Endodermal cell (in vitro differentiated cells): ENCODE data around the gene ZMYND12. TPM values are rescaled to one million over a fixed set of nuclear protein-coding genes. Genes with fewer than 3 reads are reported as not detected.

Experiments used
- DNase-seq: peaks from one replicate; pipeline ENCODE4 v3.0.0-alpha.2; 2017
- H3K27ac ChIP-seq: 2 replicates; pipeline ENCODE4 v1.5.1; 2013; ENCODE audit warnings: mild to moderate bottlenecking, low read depth, low read length, moderate library complexity
- H3K27me3 ChIP-seq: 2 replicates; pipeline ENCODE4 v1.6.1; 2013; ENCODE audit warnings: mild to moderate bottlenecking, low read length, moderate library complexity; ENCODE audit not compliant: insufficient read depth, control insufficient read depth, poor library complexity, severe bottlenecking
- H3K36me3 ChIP-seq: 2 replicates; pipeline ENCODE4 v1.7.0; 2013; ENCODE audit warnings: mild to moderate bottlenecking, low read length, moderate library complexity; ENCODE audit not compliant: control insufficient read depth, insufficient read depth
- H3K4me1 ChIP-seq: one replicate; pipeline ENCODE4 v1.7.0; 2013; ENCODE audit warnings: low read length; ENCODE audit not compliant: control insufficient read depth, insufficient read depth
- H3K4me3 ChIP-seq: 2 replicates; pipeline ENCODE4 v1.5.1; 2013; ENCODE audit warnings: mild to moderate bottlenecking, low read length, moderate library complexity
- H3K9ac ChIP-seq: 2 replicates; pipeline ENCODE4 v1.6.1; 2013; ENCODE audit warnings: mild to moderate bottlenecking, low read length, moderate library complexity; ENCODE audit not compliant: poor library complexity, severe bottlenecking; ENCODE audit errors: extremely low read depth
- H3K9me3 ChIP-seq: 2 replicates; pipeline ENCODE4 v1.6.1; 2013; ENCODE audit warnings: mild to moderate bottlenecking, low read length, moderate library complexity; ENCODE audit not compliant: control insufficient read depth
- H3K27ac Mint-ChIP-seq: 2 replicates; pipeline ENCODE4 v1.8.0; 2020; ENCODE audit warnings: mixed read lengths
- H3K27me3 Mint-ChIP-seq: 2 replicates; pipeline ENCODE4 v1.8.0; 2021; ENCODE audit warnings: mild to moderate bottlenecking, mixed read lengths; ENCODE audit not compliant: insufficient read depth
- H3K36me3 Mint-ChIP-seq: 2 replicates; pipeline ENCODE4 v1.8.0; 2020; ENCODE audit warnings: low read depth, mixed read lengths
- H3K4me1 Mint-ChIP-seq: 2 replicates; pipeline ENCODE4 v1.8.0; 2020; ENCODE audit warnings: mixed read lengths
- H3K4me3 Mint-ChIP-seq: 2 replicates; pipeline ENCODE4 v1.8.0; 2020; ENCODE audit warnings: mild to moderate bottlenecking, moderate library complexity, mixed read lengths
- H3K9me3 Mint-ChIP-seq: 2 replicates; pipeline ENCODE4 v1.8.0; 2020; ENCODE audit warnings: mild to moderate bottlenecking, mixed read lengths
- WGBS, 2 experiments: methylation state at CpG; one replicate each; pipeline versions ENCODE4 v1.1.5 to v1.1.7; 2013; ENCODE audit warnings: missing lambda C conversion rate in 2 of 2, mixed read lengths in 1 of 2; ENCODE audit not compliant: insufficient coverage in 1 of 2, insufficient read length in 1 of 2; 5-methylcytosine and 5-hydroxymethylcytosine counted together
- total RNA-seq, 2 donors: library from RNA; stranded (reverse); fragmentation: NEBNext Ultra II Directional in 1 of 2; extraction: Animal tissue kit (Norgen Biotek cat#: 25700) in 1 of 2; gene quantifications; 2 replicates in 1 of 2; 3 replicates in 1 of 2; pipeline ENCODE4 v1.2.1, GENCODE V29; 2021
- TF ChIP-seq, protein P1 (sequence below): fragments of 200-600 bp; sonication (generic); conservative IDR thresholded peaks from 2 replicates; pipeline ENCODE4 v1.5.0; 2021; ENCODE audit warnings: antibody characterized with exemption, mild to moderate bottlenecking

ZMYND12 gene
- total RNA-seq, 2 donors from 2014 or later: 0.44 to 1.1 TPM

DNA sequence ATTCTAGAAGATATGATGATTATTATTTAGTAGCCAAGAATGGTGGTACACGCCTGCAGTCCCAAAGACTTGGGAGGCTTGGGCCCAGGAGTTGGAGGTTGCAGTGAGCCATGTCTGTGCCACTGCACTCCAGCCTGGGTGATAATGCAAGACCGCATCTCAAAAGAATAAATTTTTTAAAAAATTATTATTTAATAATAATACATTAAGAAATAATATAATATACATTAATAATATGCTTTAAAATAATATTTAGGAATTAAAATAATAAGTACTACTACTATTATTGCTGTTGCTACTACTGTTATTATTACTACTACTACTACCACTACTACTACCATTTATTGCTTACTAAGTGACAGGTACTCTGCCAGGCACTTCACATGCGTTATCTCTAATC is 34.4 kb upstream of the ZMYND12 start:
- no peaks in the 10 kb centered on the region for H3K36me3 Mint-ChIP-seq
- Histone ChIP-seq H3K27ac (no peak overlapping the region), H3K4me1 (no peaks in the 10 kb centered on the region), H3K9ac (no peak overlapping the region), H3K9me3 (no peaks in the 10 kb centered on the region), H3K27me3 (peaks cover 8% of the 10 kb centered on the region), H3K4me3 (no peak overlapping the region), H3K36me3 (no peaks in the 10 kb centered on the region)
- no peak overlapping the region for H3K27ac Mint-ChIP-seq
- no peak for DNase-seq
- WGBS, 2 experiments: 97 to 100% methylated on average over 1 to 2 of the region's 3 CpGs
- no peaks in the 10 kb centered on the region for H3K4me1 Mint-ChIP-seq
- peaks cover 11% of the 10 kb centered on the region for H3K9me3 Mint-ChIP-seq
- H3K27me3 Mint-ChIP-seq: peaks cover 2% of the 10 kb centered on the region
- H3K4me3 Mint-ChIP-seq: no peak overlapping the region
- TF ChIP-seq, protein P1, sequence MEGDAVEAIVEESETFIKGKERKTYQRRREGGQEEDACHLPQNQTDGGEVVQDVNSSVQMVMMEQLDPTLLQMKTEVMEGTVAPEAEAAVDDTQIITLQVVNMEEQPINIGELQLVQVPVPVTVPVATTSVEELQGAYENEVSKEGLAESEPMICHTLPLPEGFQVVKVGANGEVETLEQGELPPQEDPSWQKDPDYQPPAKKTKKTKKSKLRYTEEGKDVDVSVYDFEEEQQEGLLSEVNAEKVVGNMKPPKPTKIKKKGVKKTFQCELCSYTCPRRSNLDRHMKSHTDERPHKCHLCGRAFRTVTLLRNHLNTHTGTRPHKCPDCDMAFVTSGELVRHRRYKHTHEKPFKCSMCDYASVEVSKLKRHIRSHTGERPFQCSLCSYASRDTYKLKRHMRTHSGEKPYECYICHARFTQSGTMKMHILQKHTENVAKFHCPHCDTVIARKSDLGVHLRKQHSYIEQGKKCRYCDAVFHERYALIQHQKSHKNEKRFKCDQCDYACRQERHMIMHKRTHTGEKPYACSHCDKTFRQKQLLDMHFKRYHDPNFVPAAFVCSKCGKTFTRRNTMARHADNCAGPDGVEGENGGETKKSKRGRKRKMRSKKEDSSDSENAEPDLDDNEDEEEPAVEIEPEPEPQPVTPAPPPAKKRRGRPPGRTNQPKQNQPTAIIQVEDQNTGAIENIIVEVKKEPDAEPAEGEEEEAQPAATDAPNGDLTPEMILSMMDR: no peak

DNA sequence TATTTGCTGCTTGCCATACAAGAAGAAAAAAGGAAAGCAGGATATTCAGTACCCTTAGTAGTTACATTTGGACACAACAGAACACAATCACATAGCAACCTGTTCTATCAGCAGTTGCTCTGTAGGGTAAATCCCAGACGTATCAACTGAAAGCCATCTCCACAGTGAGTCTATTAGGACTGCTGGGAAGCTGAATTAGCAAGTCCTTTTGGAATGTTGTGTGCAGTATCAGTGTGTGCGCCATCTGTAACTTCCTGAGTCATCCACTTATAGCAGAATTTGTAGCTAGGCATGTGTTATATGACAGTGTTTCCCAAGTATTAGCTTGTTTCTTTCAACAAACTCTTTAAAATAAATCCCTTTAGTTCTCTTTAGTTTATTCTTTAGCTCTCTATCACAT is 28.6 kb upstream of the ZMYND12 start:
- WGBS, 2 experiments: 85% methylated on average over 2 of the region's 2 CpGs; no CpG with 5 or more reads in 1 of the 2 experiments
- no peak overlapping the region for H3K4me3 ChIP-seq
- H3K9me3 ChIP-seq: no peaks in the 10 kb centered on the region
- H3K27ac Mint-ChIP-seq: no peak overlapping the region
- no peaks in the 10 kb centered on the region for H3K4me1 ChIP-seq
- H3K4me3 Mint-ChIP-seq: no peak overlapping the region
- TF ChIP-seq, protein P1: no peak
- H3K27ac ChIP-seq: no peak overlapping the region
- no peaks in the 10 kb centered on the region for H3K27me3 Mint-ChIP-seq
- no peaks in the 10 kb centered on the region for H3K4me1 Mint-ChIP-seq
- no peak overlapping the region for H3K9ac ChIP-seq
- no peaks in the 10 kb centered on the region for H3K36me3 ChIP-seq
- no peaks in the 10 kb centered on the region for H3K9me3 Mint-ChIP-seq
- no peak for DNase-seq
- peaks cover 5% of the 10 kb centered on the region for H3K36me3 Mint-ChIP-seq
- peaks cover 8% of the 10 kb centered on the region for H3K27me3 ChIP-seq

DNA sequence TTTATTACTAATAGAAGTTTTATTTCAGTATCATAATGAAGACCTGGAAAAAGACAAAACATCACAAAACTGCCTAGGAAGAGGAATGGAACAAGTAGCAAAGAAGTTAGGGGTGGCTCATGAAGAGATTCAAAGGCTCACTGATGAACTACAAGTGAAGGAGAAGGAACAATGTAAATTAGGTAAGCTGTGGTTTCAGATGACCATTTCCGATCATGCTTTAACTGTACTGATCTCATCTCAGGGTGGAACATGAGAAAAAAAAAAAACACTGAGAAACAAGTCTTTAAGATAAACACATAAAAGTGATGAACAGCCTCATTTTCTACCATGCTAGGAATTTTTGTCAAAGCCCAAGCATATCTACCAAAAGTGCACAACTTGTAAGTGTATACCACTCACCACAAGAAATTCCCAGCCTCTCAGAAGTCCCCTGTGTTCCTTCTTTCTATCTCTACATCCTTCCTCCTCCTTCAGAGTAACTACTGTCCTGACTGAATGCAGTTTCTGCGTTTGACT is 26.9 kb upstream of the ZMYND12 start:
- Histone ChIP-seq H3K4me3 (no peak overlapping the region), H3K36me3 (no peaks in the 10 kb centered on the region), H3K27ac (no peak overlapping the region), H3K9me3 (no peaks in the 10 kb centered on the region), H3K9ac (no peak overlapping the region), H3K4me1 (no peaks in the 10 kb centered on the region), H3K27me3 (no peaks in the 10 kb centered on the region)
- peaks cover 5% of the 10 kb centered on the region for H3K36me3 Mint-ChIP-seq
- H3K27me3 Mint-ChIP-seq: no peaks in the 10 kb centered on the region
- H3K4me3 Mint-ChIP-seq: no peak overlapping the region
- H3K4me1 Mint-ChIP-seq: no peaks in the 10 kb centered on the region
- H3K27ac Mint-ChIP-seq: no peak overlapping the region
- H3K9me3 Mint-ChIP-seq: no peaks in the 10 kb centered on the region
- 92 to 93% methylated on average over 2 of the region's 2 CpGs for WGBS, 2 experiments
- TF ChIP-seq, protein P1: no peak
- DNase-seq: no peak
